Measurements from ENCODE around the gene PCDHA5.
"Not testable (repeated sequence)": the region's sequence is repeated elsewhere in the genome, so short reads cannot be mapped to it uniquely, and the experiment has no call there.

Gene PCDHA5

DNA sequence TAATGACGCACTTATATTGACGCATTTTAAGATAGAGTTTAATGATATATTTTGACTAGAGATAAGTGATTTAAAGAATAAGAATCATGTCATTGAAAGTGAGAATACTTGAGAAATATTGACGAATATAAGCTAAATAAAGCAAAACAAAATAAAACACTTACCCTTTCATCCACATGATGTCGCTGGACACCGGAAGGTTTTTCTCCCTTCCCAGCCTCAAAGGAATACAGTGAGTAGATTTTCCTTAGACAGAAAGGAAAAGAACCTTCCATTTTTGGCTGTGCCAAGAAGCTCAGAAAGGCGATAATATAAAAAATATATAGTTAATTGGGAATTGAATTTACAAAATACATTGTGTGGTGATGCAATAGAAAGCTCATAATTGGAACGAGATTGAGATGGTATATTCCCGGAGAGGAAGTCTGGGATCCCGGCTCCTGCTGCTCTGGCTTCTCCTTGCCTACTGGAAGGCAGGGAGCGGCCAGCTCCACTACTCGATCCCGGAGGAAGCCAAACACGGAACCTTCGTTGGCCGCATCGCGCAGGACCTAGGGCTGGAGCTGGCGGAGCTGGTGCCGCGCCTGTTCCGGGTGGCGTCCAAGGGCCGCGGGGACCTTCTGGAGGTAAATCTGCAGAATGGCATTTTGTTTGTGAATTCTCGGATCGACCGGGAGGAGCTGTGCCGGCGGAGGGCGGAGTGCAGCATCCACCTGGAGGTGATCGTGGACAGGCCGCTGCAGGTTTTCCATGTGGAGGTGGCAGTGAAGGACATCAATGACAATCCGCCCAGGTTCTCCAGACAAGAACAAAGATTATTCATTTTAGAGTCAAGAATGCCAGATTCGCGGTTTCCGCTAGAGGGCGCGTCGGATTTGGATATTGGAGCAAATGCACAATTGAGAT lies at the start of gene PCDHA5:
PCDHA5 (plus strand) TSS at position 239 of the 906 bp plus-strand sequence.
- no peak for TF ChIP-seq CTCF (IDR thresholded peaks at IDR 0.05; ENCODE audit: insufficient read depth, missing control alignments)
- DNase-seq (ENCODE audit: insufficient read length, low spot score) (no peak), FAIRE-seq (no peak)

- DNase-seq (ENCODE audit: insufficient read length, low spot score) (no peak), FAIRE-seq (no peak)
- no peak for TF ChIP-seq CTCF (IDR thresholded peaks at IDR 0.05; ENCODE audit: insufficient read depth, missing control alignments)
These were observed 40.9 kb upstream of the PCDHA5 start for GRCh38 chr5:140780512-140780911.

GRCh38 chr5:140785905-140786686 lies 35.3 kb upstream of the PCDHA5 start, which contains the start of gene PCDHA1:
PCDHA1 (plus strand) TSS chr5:140786140.
- TF ChIP-seq CTCF (IDR thresholded peaks at IDR 0.05; ENCODE audit: insufficient read depth, missing control alignments): peak; percentile 8
- FAIRE-seq (no peak), DNase-seq (ENCODE audit: insufficient read length, low spot score) (no peak)

DNA sequence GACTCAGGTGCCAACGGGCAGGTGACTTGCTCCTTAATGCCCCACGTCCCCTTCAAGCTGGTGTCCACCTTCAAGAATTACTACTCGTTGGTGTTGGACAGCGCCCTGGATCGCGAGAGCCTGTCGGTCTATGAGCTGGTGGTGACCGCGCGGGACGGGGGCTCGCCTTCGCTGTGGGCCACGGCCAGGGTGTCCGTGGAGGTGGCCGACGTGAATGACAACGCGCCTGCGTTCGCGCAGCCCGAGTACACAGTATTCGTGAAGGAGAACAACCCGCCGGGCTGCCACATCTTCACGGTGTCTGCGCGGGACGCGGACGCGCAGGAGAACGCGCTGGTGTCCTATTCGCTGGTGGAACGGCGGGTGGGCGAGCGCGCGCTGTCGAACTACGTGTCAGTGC lies 34.0 kb upstream of the PCDHA5 start:
- not testable (repeated sequence) for DNase-seq (ENCODE audit: insufficient read length, low spot score); FAIRE-seq

DNA sequence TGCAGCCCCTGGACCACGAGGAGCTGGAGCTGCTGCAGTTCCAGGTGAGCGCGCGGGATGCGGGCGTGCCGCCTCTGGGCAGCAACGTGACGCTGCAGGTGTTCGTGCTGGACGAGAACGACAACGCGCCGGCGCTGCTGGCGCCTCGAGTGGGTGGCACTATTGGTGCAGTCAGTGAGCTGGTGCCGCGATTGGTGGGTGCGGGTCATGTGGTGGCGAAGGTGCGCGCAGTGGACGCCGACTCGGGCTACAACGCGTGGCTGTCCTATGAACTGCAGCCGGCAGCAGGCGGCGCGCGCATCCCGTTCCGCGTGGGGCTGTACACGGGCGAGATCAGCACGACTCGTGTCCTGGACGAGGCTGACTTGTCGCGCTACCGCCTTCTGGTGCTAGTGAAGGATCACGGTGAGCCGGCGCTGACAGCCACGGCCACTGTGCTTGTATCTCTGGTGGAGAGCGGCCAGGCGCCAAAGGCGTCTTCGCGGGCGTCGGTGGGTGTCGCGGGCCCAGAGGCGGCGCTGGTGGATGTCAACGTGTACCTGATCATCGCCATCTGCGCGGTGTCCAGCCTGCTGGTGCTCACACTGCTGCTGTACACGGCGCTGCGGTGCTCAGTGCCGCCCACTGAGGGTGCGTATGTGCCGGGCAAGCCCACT lies 33.4 kb upstream of the PCDHA5 start:
- not testable (repeated sequence) for FAIRE-seq; DNase-seq (ENCODE audit: insufficient read length, low spot score)

DNA sequence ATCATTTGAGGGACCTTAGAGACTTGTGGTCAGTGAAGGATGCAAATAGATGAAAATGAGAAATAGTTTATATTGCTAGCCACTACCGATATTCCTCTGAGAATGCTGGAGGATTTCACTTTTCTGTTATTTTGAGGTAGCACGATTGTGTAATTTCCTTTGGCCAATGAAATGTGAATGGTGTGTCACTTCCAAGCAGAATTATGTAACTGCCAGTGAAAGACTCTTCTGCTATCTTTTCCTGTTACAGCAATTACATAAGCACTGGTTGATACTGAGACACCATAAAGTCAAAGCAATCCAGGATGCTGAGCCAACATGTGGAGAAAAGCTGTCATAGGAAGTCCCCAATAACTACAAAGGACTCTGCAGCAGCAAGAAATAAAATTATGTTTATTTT lies 30.3 kb upstream of the PCDHA5 start:
- FAIRE-seq (no peak), DNase-seq (ENCODE audit: insufficient read length, low spot score) (no peak)
- no peak for TF ChIP-seq CTCF (IDR thresholded peaks at IDR 0.05; ENCODE audit: insufficient read depth, missing control alignments)

- DNase-seq (ENCODE audit: insufficient read length, low spot score) (no peak), FAIRE-seq (no peak)
- no peak for TF ChIP-seq CTCF (IDR thresholded peaks at IDR 0.05; ENCODE audit: insufficient read depth, missing control alignments)
These were observed 26.7 kb upstream of the PCDHA5 start, which contains the start of gene PCDHA2 for GRCh38 chr5:140794595-140795258. PCDHA2 (plus strand) TSS chr5:140794852.
